WTC11 (cell line): Measurements from ENCODE around the gene ARL8A. TPM values are rescaled to one million over a fixed set of nuclear protein-coding genes. Genes with fewer than 3 reads are reported as not detected.

Experiments used
- ATAC-seq: fragments of 200-7000 bp; cut with Tn5 transposase; 2 replicates; pipeline ENCODE4 v1.10.0; 2021; ENCODE audit warnings: mild to moderate bottlenecking, moderate library complexity
- CTCF ChIA-PET: fragments of 300-600 bp; sonication (Branson Sonifier 250); formaldehyde crosslinking; loops from one replicate; lab custom pipeline; 2021; ENCODE audit warnings: antibody characterized with exemption; lab: Charles Lee
- POLR2A ChIA-PET: fragments of 350-600 bp; sonication (Branson Sonifier 250); formaldehyde crosslinking; loops from one replicate; lab custom pipeline; 2021; ENCODE audit warnings: antibody characterized with exemption; lab: Charles Lee
- DNase-seq: peaks from one replicate; pipeline ENCODE4 v3.0.0; 2021; ENCODE audit warnings: low spot score
- H3K27ac Mint-ChIP-seq: 2 replicates; pipeline ENCODE4 v1.8.0; 2021; ENCODE audit warnings: mixed read lengths
- H3K27me3 Mint-ChIP-seq: 2 replicates; pipeline ENCODE4 v1.8.0; 2021; ENCODE audit warnings: low read depth, mild to moderate bottlenecking, moderate library complexity, mixed read lengths
- H3K36me3 Mint-ChIP-seq: 2 replicates; pipeline ENCODE4 v1.8.0; 2021; ENCODE audit warnings: mixed read lengths
- H3K4me1 Mint-ChIP-seq: 2 replicates; pipeline ENCODE4 v1.8.0; 2022; ENCODE audit warnings: mixed read lengths
- H3K4me3 Mint-ChIP-seq: 2 replicates; pipeline ENCODE4 v1.8.0; 2021; ENCODE audit warnings: mild to moderate bottlenecking, moderate library complexity, mixed read lengths
- H3K9me3 Mint-ChIP-seq: 2 replicates; pipeline ENCODE4 v1.8.0; 2021; ENCODE audit warnings: mixed read lengths
- ATF1 ChIP-seq: sonication (generic); formaldehyde crosslinking; IDR thresholded peaks from 2 replicates; pipeline ENCODE4 v1.8.1; 2023; ENCODE audit warnings: mild to moderate bottlenecking, moderate library complexity, missing genetic modification reagents
- ESRRA ChIP-seq: sonication (generic); formaldehyde crosslinking; IDR thresholded peaks from 2 replicates; pipeline ENCODE4 v1.8.1; 2022; ENCODE audit warnings: mild to moderate bottlenecking, missing genetic modification reagents, borderline replicate concordance
- GRHL2 ChIP-seq: fragments of 250-450 bp; sonication (Bioruptor Pico); IDR thresholded peaks from 2 replicates; pipeline ENCODE4 v1.8.0; 2022; ENCODE audit warnings: mild to moderate bottlenecking, moderate library complexity; ENCODE audit not compliant: insufficient replicate concordance, severe bottlenecking
- SP1 ChIP-seq: sonication (generic); formaldehyde crosslinking; conservative IDR thresholded peaks from 2 replicates; pipeline ENCODE4 v1.8.1; 2022; ENCODE audit warnings: missing genetic modification reagents
- TEAD1 ChIP-seq: sonication (generic); formaldehyde crosslinking; IDR thresholded peaks from 2 replicates; pipeline ENCODE4 v1.8.0; 2022; ENCODE audit warnings: mild to moderate bottlenecking, missing genetic modification reagents
- TEAD4 ChIP-seq: sonication (generic); formaldehyde crosslinking; IDR thresholded peaks from 2 replicates; pipeline ENCODE4 v1.8.0; 2022; ENCODE audit warnings: mild to moderate bottlenecking, missing genetic modification reagents
- ZBTB21 ChIP-seq: sonication (generic); formaldehyde crosslinking; IDR thresholded peaks from 2 replicates; pipeline ENCODE4 v1.8.1; 2023; ENCODE audit warnings: mild to moderate bottlenecking, missing genetic modification reagents, borderline replicate concordance
- ZNF121 ChIP-seq: sonication (generic); formaldehyde crosslinking; IDR thresholded peaks from 2 replicates; pipeline ENCODE4 v1.8.0; 2023; ENCODE audit warnings: missing genetic modification reagents
- ZNF138 ChIP-seq: sonication (generic); formaldehyde crosslinking; conservative IDR thresholded peaks from 2 replicates; pipeline ENCODE4 v1.8.1; 2022; ENCODE audit warnings: mild to moderate bottlenecking, moderate library complexity, missing genetic modification reagents
- total RNA-seq: library from RNA; stranded (reverse); gene quantifications from 3 replicates; pipeline ENCODE4 v1.2.3, GENCODE V29; 2021
- TF ChIP-seq, protein P1 (sequence below): fragments of 200-600 bp; IDR thresholded peaks from 2 replicates; pipeline ENCODE4 v1.8.0; 2022; ENCODE audit warnings: antibody characterized with exemption
- TF ChIP-seq, protein P2 (sequence below): sonication (generic); formaldehyde crosslinking; IDR thresholded peaks from 2 replicates; pipeline ENCODE4 v1.8.1; 2023; ENCODE audit warnings: mild to moderate bottlenecking, missing genetic modification reagents, moderate library complexity
- TF ChIP-seq, protein P3 (sequence below): sonication (generic); formaldehyde crosslinking; IDR thresholded peaks from 2 replicates; pipeline ENCODE4 v1.8.0; 2023; ENCODE audit warnings: missing genetic modification reagents, mild to moderate bottlenecking, borderline replicate concordance
- TF ChIP-seq, protein P4 (sequence below): sonication (generic); formaldehyde crosslinking; IDR thresholded peaks from 2 replicates; pipeline ENCODE4 v1.8.1; 2022; ENCODE audit warnings: mild to moderate bottlenecking, missing genetic modification reagents, moderate library complexity, borderline replicate concordance

Gene ARL8A
- total RNA-seq, 1 experiment from 2014 or later, result 47.2 TPM

DNA sequence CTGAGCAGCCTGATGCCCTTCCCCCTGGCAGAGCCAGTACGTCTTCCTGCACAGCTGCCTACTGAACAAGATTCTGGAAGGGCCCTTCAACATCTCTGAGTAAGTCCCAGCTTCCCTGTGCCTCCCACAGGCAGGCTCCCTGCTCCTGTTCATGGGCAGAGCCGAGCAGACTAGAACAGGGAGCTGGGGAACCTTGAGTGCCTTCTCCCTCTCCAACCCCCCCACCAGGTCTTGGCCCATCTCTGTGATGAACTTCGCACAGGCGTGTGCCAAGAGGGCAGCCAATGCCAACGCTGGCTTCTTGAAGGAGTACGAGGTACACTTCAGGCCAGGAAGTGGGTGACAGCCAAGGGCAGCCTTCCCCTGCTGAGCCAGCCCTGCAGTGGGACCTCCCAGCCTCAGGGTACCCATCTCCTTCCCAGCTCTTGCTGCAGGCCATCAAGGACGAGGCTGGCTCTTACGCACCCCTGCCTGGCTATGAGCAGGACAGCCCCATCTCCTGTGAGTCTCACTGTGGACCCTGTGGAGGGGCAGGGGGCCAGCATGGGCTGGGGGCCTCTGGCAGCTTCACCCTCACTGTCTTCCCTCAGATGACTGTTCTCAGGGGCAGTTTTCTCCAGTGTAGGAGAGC is 42.6 kb upstream of the ARL8A start:
- Mint-ChIP-seq H3K4me3 (no peak overlapping the region), H3K27ac (no peak overlapping the region), H3K27me3 (peaks cover 4% of the 10 kb centered on the region; the same call in 1 of the 2 replicates), H3K36me3 (no peaks in the 10 kb centered on the region), H3K4me1 (peaks cover 13% of the 10 kb centered on the region), H3K9me3 (no peaks in the 10 kb centered on the region)
- no peak for TF ChIP-seq ZNF138
- no peak for TF ChIP-seq ESRRA (CRISPR knock-in tag)
- ATAC-seq, result no peak
- no peak for DNase-seq
- ChIA-PET POLR2A (interaction anchor here (0.5 kb wide), 1 partner anchor 1810 kb away, joined by 3 read pairs; no protein-coding TSS in a partner anchor), CTCF (interaction anchor here (2.3 to 3.8 kb wide), 4 partner anchors 7 to 128 kb away, joined by 11 to 49 read pairs (median 22); no protein-coding TSS in a partner anchor)

DNA sequence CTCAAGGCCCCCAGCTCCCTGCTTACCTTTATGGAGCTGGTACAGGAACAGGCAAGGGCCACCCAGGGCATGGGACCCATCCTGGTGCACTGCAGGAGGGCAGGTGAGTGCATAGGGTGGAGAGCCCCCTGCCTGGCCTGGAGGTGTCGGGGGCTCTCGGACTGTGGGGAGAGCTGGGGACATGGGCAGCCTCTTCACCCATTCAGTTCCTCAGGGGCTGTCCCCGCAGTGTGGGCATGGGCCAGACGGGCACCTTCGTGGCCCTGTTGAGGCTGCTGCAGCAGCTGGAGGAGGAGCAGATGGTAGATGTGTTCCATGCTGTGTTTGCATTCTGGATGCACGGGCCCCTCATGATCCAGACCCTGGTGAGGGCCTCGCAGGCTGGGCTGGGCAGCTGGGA is 41.8 kb upstream of the ARL8A start:
- no peak for TF ChIP-seq TEAD4 (CRISPR knock-in tag)
- no peak overlapping the region for H3K4me3 Mint-ChIP-seq
- H3K27ac Mint-ChIP-seq, result no peak overlapping the region
- no peaks in the 10 kb centered on the region for H3K9me3 Mint-ChIP-seq
- no peak for ATAC-seq
- H3K4me1 Mint-ChIP-seq, result peaks cover 13% of the 10 kb centered on the region
- DNase-seq, result no peak
- POLR2A ChIA-PET, result no interaction called here
- CTCF ChIA-PET, result interaction anchor here (0.5 to 2.3 kb wide), 4 partner anchors 10 to 232 kb away, joined by 3 to 11 read pairs (median 4); no protein-coding TSS in a partner anchor
- peaks cover 4% of the 10 kb centered on the region; the same call in 1 of the 2 replicates for H3K27me3 Mint-ChIP-seq
- H3K36me3 Mint-ChIP-seq, result no peaks in the 10 kb centered on the region

DNA sequence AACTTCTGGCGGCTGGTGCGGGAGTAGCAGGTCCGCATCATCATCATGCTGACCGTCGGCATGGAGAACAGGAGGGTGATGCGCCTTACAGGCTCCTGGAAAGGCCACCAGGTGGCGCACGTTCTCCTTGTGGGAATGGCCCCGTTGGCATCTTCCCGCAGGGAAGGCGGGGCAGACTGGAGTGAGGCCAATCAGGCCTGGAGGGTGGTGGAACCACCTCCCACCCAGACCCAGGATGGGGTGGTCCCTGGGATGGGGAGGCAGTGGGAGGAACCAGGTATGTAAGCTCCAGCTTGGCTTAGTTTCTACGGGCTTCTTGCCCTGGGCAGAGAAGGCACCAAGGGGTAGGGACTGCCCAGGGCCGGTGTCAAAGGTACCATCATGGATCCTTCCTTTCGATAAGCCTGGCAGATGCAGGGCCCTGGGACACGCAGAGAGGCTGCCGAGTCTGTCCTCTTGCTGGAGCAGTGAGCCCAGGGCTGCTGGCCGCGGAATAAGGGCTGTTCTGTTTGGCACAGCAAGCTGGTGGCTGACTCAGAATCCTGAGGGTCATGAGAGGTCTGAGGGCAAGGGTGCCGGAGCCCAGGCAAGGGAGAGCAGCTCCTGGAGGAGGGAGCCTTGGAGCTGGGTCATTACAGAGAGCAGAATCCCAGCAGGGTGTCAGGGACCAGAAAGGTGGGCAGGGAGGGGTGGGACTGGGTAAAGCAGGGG is 40.4 kb upstream of the ARL8A start:
- Mint-ChIP-seq H3K9me3 (no peaks in the 10 kb centered on the region), H3K27me3 (peaks cover 4% of the 10 kb centered on the region; the same call in 1 of the 2 replicates), H3K36me3 (no peaks in the 10 kb centered on the region), H3K4me3 (peak overlapping the region; percentile 38), H3K4me1 (peaks cover 13% of the 10 kb centered on the region), H3K27ac (0 out of 2 replicates have a peak overlapping the region, but pooled peaks have one; percentile 78)
- CTCF ChIA-PET, result interaction anchor here (0.5 to 2.3 kb wide), 33 partner anchors 8 to 535 kb away, joined by 3 to 27 read pairs (median 4); partner anchors contain the start of gene LGR6
- POLR2A ChIA-PET, result interaction anchor here (0.6 kb wide), 1 partner anchor 156 kb away, joined by 3 read pairs; no protein-coding TSS in a partner anchor
- TF ChIP-seq, protein P1, sequence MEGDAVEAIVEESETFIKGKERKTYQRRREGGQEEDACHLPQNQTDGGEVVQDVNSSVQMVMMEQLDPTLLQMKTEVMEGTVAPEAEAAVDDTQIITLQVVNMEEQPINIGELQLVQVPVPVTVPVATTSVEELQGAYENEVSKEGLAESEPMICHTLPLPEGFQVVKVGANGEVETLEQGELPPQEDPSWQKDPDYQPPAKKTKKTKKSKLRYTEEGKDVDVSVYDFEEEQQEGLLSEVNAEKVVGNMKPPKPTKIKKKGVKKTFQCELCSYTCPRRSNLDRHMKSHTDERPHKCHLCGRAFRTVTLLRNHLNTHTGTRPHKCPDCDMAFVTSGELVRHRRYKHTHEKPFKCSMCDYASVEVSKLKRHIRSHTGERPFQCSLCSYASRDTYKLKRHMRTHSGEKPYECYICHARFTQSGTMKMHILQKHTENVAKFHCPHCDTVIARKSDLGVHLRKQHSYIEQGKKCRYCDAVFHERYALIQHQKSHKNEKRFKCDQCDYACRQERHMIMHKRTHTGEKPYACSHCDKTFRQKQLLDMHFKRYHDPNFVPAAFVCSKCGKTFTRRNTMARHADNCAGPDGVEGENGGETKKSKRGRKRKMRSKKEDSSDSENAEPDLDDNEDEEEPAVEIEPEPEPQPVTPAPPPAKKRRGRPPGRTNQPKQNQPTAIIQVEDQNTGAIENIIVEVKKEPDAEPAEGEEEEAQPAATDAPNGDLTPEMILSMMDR, result peak; percentile 85
- 0 out of 2 replicates have a peak, but pooled peaks have one; percentile 47 for TF ChIP-seq TEAD1
- no peak for TF ChIP-seq ATF1 (CRISPR knock-in tag)
- TF ChIP-seq, protein P2, sequence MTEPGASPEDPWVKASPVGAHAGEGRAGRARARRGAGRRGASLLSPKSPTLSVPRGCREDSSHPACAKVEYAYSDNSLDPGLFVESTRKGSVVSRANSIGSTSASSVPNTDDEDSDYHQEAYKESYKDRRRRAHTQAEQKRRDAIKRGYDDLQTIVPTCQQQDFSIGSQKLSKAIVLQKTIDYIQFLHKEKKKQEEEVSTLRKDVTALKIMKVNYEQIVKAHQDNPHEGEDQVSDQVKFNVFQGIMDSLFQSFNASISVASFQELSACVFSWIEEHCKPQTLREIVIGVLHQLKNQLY, result no peak
- TF ChIP-seq SP1, result peak; percentile 71
- peak; percentile 98 for DNase-seq
- ATAC-seq, result peak; percentile 94

DNA sequence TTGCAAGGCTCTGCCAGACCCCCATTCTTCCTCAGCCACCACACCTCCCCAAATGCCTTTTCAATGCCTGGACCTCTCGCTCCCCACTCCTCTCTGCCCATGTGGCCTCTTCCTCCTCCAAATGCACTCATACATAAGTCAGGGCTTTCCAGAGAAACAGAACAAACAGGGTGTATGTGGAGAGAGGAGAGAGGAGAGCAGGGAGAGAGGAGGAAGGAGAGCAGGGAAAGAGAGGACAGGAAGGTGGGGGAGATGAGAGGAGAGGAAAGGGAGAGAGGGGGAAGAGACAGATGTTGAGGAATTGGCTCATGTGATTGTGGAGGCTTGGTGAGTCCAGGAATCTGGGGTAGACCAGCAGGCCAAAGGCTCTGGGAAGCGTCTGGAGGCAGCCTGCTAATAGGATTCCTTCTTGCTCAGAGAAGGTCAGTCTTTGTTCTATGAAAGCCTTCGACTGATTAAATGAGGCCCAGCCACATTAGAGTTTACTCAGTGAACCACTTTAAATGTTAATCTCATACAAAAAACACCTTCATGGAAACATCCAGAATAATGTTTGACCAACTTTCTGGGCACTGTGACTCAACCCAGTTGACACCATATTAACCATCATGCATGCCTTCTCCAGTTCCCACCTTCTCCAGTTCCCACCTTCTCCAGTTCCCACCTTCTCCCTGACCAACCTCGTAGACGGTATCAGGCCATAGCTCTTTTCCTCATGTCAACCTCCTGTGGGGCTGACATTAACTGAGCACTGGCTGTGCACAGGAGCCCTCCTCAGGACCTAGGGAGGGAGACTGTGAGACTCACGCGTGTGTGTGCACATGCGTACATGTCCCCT is 37.7 kb upstream of the ARL8A start:
- no peak for DNase-seq
- no peak overlapping the region for H3K4me3 Mint-ChIP-seq
- peaks cover 4% of the 10 kb centered on the region; the same call in 1 of the 2 replicates for H3K27me3 Mint-ChIP-seq
- H3K9me3 Mint-ChIP-seq, result no peaks in the 10 kb centered on the region
- H3K4me1 Mint-ChIP-seq, result peaks cover 13% of the 10 kb centered on the region
- no peak for ATAC-seq
- POLR2A ChIA-PET, result no interaction called here
- H3K36me3 Mint-ChIP-seq, result no peaks in the 10 kb centered on the region
- CTCF ChIA-PET, result interaction anchor here (1.4 to 2.0 kb wide), 5 partner anchors 8 to 69 kb away, joined by 3 to 19 read pairs (median 6); partner anchors contain the start of gene PTPN7
- H3K27ac Mint-ChIP-seq, result no peak overlapping the region
- TF ChIP-seq, protein P3, sequence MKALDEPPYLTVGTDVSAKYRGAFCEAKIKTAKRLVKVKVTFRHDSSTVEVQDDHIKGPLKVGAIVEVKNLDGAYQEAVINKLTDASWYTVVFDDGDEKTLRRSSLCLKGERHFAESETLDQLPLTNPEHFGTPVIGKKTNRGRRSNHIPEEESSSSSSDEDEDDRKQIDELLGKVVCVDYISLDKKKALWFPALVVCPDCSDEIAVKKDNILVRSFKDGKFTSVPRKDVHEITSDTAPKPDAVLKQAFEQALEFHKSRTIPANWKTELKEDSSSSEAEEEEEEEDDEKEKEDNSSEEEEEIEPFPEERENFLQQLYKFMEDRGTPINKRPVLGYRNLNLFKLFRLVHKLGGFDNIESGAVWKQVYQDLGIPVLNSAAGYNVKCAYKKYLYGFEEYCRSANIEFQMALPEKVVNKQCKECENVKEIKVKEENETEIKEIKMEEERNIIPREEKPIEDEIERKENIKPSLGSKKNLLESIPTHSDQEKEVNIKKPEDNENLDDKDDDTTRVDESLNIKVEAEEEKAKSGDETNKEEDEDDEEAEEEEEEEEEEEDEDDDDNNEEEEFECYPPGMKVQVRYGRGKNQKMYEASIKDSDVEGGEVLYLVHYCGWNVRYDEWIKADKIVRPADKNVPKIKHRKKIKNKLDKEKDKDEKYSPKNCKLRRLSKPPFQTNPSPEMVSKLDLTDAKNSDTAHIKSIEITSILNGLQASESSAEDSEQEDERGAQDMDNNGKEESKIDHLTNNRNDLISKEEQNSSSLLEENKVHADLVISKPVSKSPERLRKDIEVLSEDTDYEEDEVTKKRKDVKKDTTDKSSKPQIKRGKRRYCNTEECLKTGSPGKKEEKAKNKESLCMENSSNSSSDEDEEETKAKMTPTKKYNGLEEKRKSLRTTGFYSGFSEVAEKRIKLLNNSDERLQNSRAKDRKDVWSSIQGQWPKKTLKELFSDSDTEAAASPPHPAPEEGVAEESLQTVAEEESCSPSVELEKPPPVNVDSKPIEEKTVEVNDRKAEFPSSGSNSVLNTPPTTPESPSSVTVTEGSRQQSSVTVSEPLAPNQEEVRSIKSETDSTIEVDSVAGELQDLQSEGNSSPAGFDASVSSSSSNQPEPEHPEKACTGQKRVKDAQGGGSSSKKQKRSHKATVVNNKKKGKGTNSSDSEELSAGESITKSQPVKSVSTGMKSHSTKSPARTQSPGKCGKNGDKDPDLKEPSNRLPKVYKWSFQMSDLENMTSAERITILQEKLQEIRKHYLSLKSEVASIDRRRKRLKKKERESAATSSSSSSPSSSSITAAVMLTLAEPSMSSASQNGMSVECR (CRISPR knock-in tag), result no peak
- TF ChIP-seq, protein P1, result no peak
- TF ChIP-seq GRHL2 (CRISPR knock-in tag), result no peak
- no peak for TF ChIP-seq ZNF121 (CRISPR knock-in tag)
- TF ChIP-seq ZBTB21, result no peak
- TF ChIP-seq, protein P4, sequence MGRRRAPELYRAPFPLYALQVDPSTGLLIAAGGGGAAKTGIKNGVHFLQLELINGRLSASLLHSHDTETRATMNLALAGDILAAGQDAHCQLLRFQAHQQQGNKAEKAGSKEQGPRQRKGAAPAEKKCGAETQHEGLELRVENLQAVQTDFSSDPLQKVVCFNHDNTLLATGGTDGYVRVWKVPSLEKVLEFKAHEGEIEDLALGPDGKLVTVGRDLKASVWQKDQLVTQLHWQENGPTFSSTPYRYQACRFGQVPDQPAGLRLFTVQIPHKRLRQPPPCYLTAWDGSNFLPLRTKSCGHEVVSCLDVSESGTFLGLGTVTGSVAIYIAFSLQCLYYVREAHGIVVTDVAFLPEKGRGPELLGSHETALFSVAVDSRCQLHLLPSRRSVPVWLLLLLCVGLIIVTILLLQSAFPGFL (CRISPR knock-in tag), result no peak
